H54 (cell line): ENCODE data around the gene ADGRG7.

ENCODE experiments used
- DNase-seq: peaks from one replicate; pipeline ENCODE4 v3.0.0; 2011; ENCODE audit warnings: low spot score, mixed read lengths; ENCODE audit not compliant: insufficient read length
- FAIRE-seq: peaks from 3 replicates; lab custom pipeline; 2011; peaks lifted over from hg19 to GRCh38; lab: Jason Lieb, UNC
- POLR2A ChIP-seq: IDR thresholded peaks from 2 replicates; pipeline ENCODE4 v1.6.1; 2011; ENCODE audit warnings: low read depth, mild to moderate bottlenecking, low read length

Gene ADGRG7

DNA sequence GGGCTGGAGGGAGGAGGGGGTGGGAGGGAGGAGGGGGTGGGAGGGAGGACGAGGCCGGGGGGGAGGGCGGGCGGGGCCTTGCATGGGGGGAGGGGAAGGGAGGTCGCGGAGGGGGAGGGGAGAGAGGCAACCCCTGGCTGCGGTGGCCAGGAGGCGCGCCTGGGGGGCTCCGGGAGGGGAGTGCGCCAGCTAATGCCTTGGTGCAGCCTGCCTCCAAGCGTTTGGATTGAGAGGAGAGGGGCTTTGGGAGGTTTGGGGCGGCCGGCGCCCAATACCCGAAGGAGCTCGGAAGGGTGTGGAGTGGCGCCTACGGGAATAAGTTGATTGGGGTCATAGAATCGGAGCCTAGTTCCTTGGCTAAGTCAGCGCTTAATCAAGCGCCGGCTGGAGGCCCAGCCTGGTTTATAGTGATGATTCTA, 100.5 kb downstream of the ADGRG7 start:
- TF ChIP-seq POLR2A, result no peak
- peak; percentile 10 for DNase-seq
- FAIRE-seq, result no peak

DNA sequence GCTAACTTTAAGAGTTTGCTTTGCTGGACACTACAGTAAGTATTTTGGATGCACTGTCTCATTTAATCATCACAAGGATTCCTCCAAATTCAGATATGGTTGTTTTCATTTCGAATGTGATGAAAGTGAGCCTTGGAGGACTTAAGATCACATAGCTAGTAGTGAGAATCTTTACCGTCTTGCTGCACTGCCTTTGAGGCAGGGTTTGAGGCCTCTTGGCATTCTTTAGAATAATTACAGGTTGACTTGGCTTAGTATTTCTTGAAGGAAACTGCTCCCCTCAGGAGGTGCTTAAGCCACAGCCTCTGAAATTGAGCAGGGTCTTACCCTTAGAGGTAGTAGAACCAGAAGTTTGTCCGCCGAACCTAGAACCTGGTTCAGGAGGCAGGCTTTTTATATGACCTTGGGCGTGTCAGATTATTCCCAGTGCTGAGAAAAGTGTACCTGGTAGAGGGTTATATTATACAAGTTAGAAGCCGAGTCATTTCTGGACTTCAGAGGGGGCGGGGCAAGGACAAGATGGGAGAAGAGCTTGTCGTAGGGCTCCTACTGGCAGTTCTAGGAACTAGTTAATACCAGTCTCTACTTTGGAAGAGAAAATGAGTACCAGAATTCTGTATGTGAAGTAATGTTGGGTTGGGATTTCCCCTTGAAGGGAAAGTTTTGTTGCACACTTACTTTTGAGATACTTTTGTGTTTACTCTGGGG, 101.0 kb downstream of the ADGRG7 start:
- FAIRE-seq (no peak), DNase-seq (peak; percentile 9)
- no peak for TF ChIP-seq POLR2A

DNA sequence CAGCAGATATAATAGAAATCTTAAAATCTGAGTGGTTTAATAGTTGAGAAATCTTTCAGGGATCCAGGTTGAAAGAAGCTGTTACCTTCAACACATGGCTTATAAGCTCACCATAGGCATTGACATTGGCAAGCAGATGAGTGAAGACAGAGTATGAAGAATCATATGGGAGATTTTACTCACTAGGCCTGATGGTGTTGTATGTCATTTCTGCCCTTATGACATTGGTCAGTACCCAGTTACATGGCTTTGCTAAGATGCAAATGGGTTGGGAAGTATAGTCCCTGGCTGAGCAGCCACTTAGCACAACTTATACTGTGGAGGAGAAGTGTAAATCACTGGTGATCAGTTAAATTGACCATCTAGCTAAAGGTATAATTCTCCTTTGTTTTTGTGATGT, 105.8 kb downstream of the ADGRG7 start:
- no peak for FAIRE-seq
- no peak for TF ChIP-seq POLR2A
- no peak for DNase-seq

DNA sequence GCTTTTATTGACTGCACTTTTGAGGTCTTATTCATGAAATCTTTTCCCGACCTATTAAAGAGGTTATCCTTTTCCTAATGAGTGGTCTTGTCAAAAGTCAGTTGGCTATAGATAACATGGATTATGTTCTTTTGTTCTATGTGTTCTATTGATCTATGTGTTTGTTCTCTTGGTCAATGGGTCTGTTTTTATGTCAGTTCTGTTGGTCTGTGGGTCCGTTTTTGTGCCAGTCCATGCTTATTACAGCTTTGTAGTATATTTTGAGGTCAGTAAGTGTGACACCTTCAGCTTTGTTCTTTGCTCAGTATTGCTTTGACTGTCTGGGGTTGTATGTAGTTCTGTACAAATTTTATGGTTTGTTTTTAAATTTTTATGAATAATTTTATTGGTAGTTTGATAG, 107.7 kb downstream of the ADGRG7 start:
- peak; percentile 69 for FAIRE-seq

DNA sequence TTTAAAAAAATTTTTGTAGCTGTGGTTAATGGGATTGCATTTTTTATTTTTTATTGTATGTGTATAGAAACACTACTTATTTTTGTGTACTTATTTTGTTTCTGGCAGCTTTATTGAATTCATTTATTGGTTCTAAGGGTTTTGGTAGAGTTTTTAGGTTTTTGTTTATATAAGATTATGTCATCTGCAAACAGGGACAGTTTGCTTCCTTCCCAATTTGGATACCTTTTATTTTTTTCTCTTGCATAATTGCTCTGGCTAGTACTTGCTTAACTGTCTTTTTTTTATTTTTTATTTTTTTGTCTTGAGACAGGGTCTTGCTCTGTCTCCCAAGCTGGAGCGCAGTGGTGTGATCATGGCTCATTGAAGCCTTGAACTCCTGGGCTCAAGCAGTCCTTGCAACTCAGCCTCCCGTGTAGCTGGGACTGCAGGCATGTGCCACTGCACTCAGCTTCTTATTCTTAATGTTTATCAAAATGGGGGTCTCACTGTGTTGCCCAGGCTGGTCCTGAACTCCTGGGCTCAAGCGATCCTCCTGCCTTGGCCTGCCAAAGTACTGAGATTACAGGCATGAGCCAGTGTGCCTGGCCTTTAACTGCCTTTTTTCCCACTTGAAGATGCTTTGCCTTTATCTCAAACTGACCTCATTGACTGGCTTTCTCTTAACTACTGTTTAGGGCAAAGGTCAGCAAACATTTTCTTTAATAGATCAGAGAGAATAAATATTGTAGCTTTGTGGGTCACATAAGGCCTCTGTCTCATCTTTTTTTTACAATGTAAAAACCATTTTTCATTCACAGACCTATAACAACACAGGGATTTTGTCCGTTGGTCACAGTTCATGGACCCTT, 108.5 kb downstream of the ADGRG7 start:
- DNase-seq, result no peak
- TF ChIP-seq POLR2A, result no peak
- peak; percentile 55 for FAIRE-seq

More for the DNA sequence above, 107.7 kb downstream of the ADGRG7 start:
- no peak for DNase-seq
- no peak for TF ChIP-seq POLR2A

DNA sequence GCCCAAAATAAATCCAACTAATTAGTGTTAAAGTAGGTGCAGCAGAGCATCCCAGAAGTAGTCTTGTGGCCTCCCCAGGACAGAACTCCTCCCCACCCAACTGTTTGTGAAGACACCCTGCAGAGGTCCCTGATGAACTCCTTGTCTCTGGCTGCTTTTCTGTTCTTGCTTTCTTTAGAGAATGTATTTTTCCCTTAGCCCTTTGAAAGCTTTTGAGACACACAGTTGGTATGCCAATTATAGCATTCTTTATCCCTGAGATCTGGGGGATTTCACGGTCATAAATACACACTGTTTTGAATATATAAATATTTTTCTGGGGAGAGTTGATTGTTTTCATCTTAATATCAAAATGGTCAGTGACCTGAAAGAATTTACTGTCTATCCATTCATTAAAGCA, 109.7 kb downstream of the ADGRG7 start:
- TF ChIP-seq POLR2A, result no peak
- DNase-seq (no peak), FAIRE-seq (no peak)

DNA sequence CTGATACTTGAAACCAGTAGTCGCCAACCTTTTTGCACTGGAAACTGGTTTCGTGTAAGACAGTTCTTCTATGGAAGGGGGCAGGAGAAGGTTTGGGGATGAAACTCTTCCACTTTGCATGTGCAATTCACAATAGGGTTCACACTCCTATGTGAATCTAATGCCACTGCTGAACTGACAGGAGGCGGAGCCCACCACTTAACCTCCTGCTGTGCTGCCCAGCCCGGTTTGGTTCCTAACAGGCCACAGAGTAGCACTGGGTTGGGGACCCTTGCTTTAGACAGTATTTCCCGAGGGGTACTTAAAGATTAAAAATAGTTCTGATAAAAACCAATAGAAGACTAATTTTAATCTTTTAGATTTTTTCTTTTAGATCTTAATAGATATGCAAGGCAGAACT, 111.0 kb downstream of the ADGRG7 start:
- no peak for DNase-seq
- FAIRE-seq, result no peak
- TF ChIP-seq POLR2A, result no peak

DNA sequence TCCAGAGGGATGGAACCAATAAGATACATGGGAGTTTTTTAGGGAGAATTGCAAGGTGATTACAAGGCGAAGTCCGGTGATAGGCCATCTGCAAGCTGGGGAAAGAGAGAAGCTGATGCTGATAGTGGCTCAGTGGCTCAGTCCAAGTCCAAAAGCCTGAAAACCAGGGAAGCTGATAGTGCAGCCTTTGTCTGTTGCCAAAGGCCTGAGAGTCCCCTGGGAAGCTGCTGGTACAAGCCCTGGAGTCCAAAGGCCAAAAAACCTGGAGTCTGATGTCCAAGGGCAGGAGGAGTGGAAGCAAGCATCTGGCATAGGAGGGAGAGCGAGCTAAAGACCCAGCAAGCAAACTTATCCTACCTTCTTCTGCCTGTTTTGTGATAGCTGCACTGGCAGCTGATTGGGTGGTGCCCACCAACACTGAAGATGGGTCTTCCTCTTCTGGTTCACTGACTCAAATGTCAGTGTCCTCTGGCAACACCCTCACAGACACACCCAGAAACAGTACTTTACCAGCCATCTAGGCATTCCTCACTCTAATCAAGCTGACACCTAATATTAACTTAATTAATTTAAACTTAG, 116.6 kb downstream of the ADGRG7 start:
- TF ChIP-seq POLR2A, result no peak
- DNase-seq, result no peak
- no peak for FAIRE-seq

DNA sequence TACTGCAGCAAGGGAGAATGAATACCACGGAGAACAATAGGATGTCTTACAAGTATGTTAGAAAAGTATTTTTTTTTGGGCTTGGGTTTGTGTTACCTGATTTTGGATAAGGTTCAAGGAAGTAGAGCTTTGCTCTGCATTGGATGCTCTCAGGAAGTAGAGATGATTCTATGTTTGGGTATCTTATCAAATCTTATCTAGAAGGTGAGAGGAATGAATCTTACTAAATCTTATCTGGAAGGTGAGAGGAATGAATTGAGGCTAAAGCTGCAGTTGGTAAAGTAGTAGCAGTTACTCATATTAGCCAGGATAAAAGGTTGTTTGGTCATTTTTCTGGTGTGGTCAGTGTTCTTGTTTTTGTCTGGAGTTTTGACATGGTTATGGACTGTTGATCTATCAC, 117.3 kb downstream of the ADGRG7 start:
- DNase-seq, result no peak
- TF ChIP-seq POLR2A, result no peak
- FAIRE-seq, result peak; percentile 41

DNA sequence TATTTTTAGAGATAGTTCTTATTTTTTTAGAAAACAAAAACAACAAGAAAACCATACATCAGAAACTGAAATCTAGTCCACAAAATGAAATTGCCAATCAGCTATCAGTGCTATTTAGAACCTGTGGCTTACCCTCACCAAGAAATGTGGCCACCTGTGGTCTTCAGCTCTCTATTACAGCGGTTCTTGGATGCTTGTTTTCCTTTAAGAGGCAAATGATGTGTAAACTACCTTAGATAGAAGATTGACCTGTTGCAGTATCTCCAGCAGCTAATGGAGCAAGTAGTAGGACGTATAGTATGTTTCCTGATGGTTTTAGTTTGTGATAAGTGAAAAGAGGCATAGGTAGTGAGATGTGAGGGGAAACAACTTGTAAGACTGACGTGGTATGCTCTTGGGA, 121.1 kb downstream of the ADGRG7 start:
- DNase-seq, result no peak
- FAIRE-seq, result no peak
- no peak for TF ChIP-seq POLR2A

DNA sequence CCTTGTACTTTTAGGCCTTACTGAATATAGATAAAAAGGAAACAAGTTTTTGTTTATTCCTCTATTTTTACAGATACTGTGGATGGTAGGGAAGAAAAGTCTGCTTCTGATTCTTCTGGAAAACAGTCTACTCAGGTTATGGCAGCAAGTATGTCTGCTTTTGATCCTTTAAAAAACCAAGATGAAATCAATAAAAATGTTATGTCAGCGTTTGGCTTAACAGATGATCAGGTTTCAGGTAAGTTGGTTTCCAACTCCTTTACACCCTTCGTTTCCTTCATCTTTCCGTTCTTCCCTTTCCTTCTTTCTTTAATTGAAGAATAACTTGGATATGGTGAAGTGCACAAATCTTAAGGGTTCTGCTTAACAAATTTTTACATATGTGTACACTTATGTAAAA, 123.0 kb downstream of the ADGRG7 start:
- peak; percentile 64 for FAIRE-seq
- no peak for DNase-seq
- TF ChIP-seq POLR2A, result no peak

DNA sequence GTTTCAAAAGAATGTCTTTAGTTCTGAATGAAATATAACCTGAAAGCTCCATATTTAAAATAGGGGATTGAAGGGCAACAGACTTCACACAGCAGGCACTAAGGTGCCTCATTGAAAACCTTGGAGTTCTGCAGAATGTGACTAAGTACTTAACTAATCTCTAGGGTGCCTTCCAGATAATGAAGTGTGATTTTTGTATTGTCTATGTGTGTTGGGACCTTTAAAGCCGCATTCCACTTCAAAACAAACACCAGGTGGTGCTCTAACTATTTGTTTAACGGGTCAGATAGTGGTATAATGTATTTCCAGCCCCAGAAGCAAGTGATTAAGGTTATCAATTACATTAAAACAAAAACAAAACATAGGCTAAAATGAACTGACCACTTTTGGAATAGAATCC, 127.9 kb downstream of the ADGRG7 start:
- FAIRE-seq, result peak; percentile 69
- DNase-seq, result no peak
- no peak for TF ChIP-seq POLR2A

DNA sequence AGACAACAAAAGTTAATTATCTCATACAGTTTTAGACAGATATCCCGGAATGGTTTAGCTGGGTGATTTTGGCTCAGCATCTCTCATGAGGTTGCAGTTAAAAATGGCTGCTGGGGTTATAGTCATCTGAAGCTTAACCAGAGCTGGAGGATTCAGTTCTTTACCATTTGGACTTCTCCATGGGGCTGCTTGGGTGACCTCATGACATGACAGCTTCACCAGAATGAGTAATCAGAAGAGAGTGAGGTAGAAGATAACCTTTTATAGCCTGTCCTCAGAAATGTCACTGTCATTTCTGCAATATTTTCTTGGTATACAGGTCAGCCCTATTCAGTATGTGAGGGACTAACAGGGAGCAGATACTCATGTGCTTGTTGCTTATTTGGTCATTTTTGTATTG, 130.8 kb downstream of the ADGRG7 start:
- FAIRE-seq, result peak; percentile 52
- no peak for DNase-seq

DNA sequence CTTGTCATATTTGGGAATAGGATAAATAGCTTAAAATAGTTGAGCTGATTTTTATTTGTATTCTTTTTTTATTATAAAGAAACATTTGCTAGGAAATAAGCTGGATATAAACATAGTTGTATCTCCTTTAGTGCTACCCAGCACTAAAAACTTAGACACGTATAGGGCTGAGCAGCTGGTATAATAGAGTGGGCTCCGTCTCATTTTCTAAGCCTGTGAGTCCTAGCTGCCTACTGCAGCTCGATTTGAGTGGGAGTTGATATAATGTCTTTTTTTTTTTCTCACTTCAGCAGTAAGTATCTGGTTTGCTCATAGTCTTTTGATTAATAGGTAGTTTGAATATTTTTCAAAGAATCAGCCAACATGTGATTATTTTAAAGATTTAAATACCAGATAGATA, 134.1 kb downstream of the ADGRG7 start:
- no peak for TF ChIP-seq POLR2A

More for the DNA sequence above, 130.8 kb downstream of the ADGRG7 start:
- no peak for TF ChIP-seq POLR2A

More for the DNA sequence above, 134.1 kb downstream of the ADGRG7 start:
- FAIRE-seq (no peak), DNase-seq (no peak)
